K562 (cell line): Measurements from ENCODE around the gene SH3BP2. TPM values are rescaled to one million over a fixed set of nuclear protein-coding genes. Genes with fewer than 3 reads are reported as not detected.
A peak's percentile ranks its signal among the peaks of the same experiment; 100 is the strongest.

Experiments
- ATAC-seq: fragments of 200-7000 bp; cut with Tn5 transposase; 3 replicates; pipeline ENCODE4 v1.9.1; 2020; ENCODE audit warnings: moderate library complexity
- BruUV-seq: library from RNA; stranded (reverse); fragments of 400-500 nt; replicated peaks from 2 replicates; lab custom pipeline; 2021; lab: Mats Ljungman, UMichigan
- CTCF ChIA-PET: fragments of 300-600 bp; formaldehyde crosslinking; extraction: SDS; loops from one replicate; lab custom pipeline; 2021; ENCODE audit warnings: low intra/inter-chr PET ratio; lab: Yijun Ruan, JAX
- POLR2A ChIA-PET: fragments of 300-600, 350-650 bp; sonication (Branson Sonifier 250); formaldehyde crosslinking; extraction: SDS; loops from one replicate; lab custom pipeline; 2021; ENCODE audit warnings: antibody characterized with exemption, inconsistent platforms; lab: Yijun Ruan, JAX
- DNase-seq, 4 experiments: peaks; one replicate each; pipeline versions ENCODE4 v3.0.0 to v3.0.0-alpha.2; 2011 to 2018; ENCODE audit warnings: low spot score in 3 of 4, mixed read lengths in 3 of 4; ENCODE audit errors: extremely low read depth in 1 of 4
- FAIRE-seq: peaks from 2 replicates; lab custom pipeline; 2011; peaks lifted over from hg19 to GRCh38; lab: Jason Lieb, UNC
- H2AFZ ChIP-seq: 2 replicates; pipeline ENCODE4 v1.6.0; 2011; ENCODE audit warnings: low read depth, low read length, control low read depth, inconsistent platforms
- H3K27ac ChIP-seq: fragments of 200-600 bp; 3 replicates; pipeline ENCODE4 v1.8.0; 2011; ENCODE audit warnings: low read depth, mild to moderate bottlenecking, control low read depth, inconsistent platforms, low read length, moderate library complexity, mixed read lengths; ENCODE audit errors: extremely low read depth
- H3K27me3 ChIP-seq, 2 experiments: fragments of 300-600 bp in 1 of 2; 2 replicates in 1 of 2; 3 replicates in 1 of 2; pipeline versions ENCODE4 v1.6.0 to v1.8.0; 2011; ENCODE audit warnings: inconsistent platforms in 2 of 2, low read length in 2 of 2, mild to moderate bottlenecking in 1 of 2, mixed read lengths in 1 of 2, moderate library complexity in 1 of 2; ENCODE audit not compliant: control insufficient read depth in 2 of 2, insufficient read depth in 2 of 2
- H3K36me3 ChIP-seq: fragments of 300-600 bp; 3 replicates; pipeline ENCODE4 v1.8.0; 2011; ENCODE audit warnings: mild to moderate bottlenecking, low read length, inconsistent platforms; ENCODE audit not compliant: control insufficient read depth, insufficient read depth
- H3K4me1 ChIP-seq, 2 experiments: fragments of 200-600 bp in 1 of 2; replicated peaks in 1 of 2; 2 replicates in 1 of 2; 3 replicates in 1 of 2; pipeline versions ENCODE4 v1.5.1 to v1.8.0; 2011; ENCODE audit warnings: inconsistent platforms in 2 of 2, low read length in 2 of 2, mild to moderate bottlenecking in 1 of 2, mixed read lengths in 1 of 2, moderate library complexity in 1 of 2; ENCODE audit not compliant: control insufficient read depth in 2 of 2, insufficient read depth in 2 of 2
- H3K4me2 ChIP-seq: 2 replicates; pipeline ENCODE4 v1.6.1; 2011; ENCODE audit warnings: low read length, control low read depth, inconsistent platforms, mixed read lengths; ENCODE audit not compliant: insufficient read depth
- H3K4me3 ChIP-seq: fragments of 200-600 bp; sonication (generic), shearing (Covaris generic); 2 replicates; pipeline ENCODE4 v1.5.1; 2016; ENCODE audit warnings: control low read depth, inconsistent platforms
- H3K79me2 ChIP-seq: fragments of 200-600 bp; 3 replicates; pipeline ENCODE4 v1.8.0; 2011; ENCODE audit warnings: low read length, inconsistent platforms; ENCODE audit not compliant: control insufficient read depth, insufficient read depth
- H3K9ac ChIP-seq, 2 experiments: 2 replicates each; pipeline versions ENCODE4 v1.6.0 to v1.6.1; 2011; ENCODE audit warnings: low read depth in 2 of 2, low read length in 2 of 2, control low read depth in 1 of 2, inconsistent platforms in 1 of 2, mild to moderate bottlenecking in 1 of 2, mixed read lengths in 1 of 2; ENCODE audit not compliant: insufficient read depth in 1 of 2
- H3K9me1 ChIP-seq: one replicate; pipeline ENCODE4 v1.6.0; 2011; ENCODE audit warnings: inconsistent platforms, mild to moderate bottlenecking, low read length, moderate library complexity; ENCODE audit not compliant: control insufficient read depth, insufficient read depth
- H3K9me3 ChIP-seq: replicated peaks from 2 replicates; pipeline ENCODE4 v1.5.1; 2011; ENCODE audit warnings: low read depth, low read length, inconsistent platforms; ENCODE audit not compliant: control insufficient read depth, insufficient read depth
- H4K20me1 ChIP-seq: replicated peaks from 2 replicates; pipeline ENCODE4 v1.6.1; 2011; ENCODE audit warnings: low read length, inconsistent platforms, mixed read lengths; ENCODE audit not compliant: control insufficient read depth, insufficient read depth
- MAZ ChIP-seq, 2 experiments: fragments of 450-650 bp in 1 of 2; sonication (generic) in 1 of 2; formaldehyde crosslinking; IDR thresholded peaks in 1 of 2; conservative IDR thresholded peaks in 1 of 2; 2 replicates each; pipeline versions ENCODE4 v1.4.0 to v1.5.0; 2020; ENCODE audit warnings: mild to moderate bottlenecking in 1 of 2, missing genetic modification reagents in 1 of 2
- MTA1 ChIP-seq: fragments of 450-650 bp; IDR thresholded peaks from 2 replicates; pipeline ENCODE4 v1.6.1; 2017; ENCODE audit warnings: borderline replicate concordance
- NR2C1 ChIP-seq, 2 experiments: fragments of 450-650 bp; IDR thresholded peaks; 2 replicates each; pipeline ENCODE4 v1.6.1; 2017; ENCODE audit warnings: mild to moderate bottlenecking in 2 of 2, antibody characterized with exemption in 1 of 2, inconsistent platforms in 1 of 2, missing compliant biosample characterization in 1 of 2, missing genetic modification characterization in 1 of 2
- WGBS: fragments of 100-300 bp; shearing (Covaris generic); methylation state at CpG from one replicate; pipeline ENCODE4 v1.1.6; 2016; ENCODE audit warnings: low coverage, mixed read lengths; ENCODE audit not compliant: insufficient coverage; ENCODE audit errors: missing lambda C conversion rate; 5-methylcytosine and 5-hydroxymethylcytosine counted together
- in situ Hi-C: fragments of 300-500 bp; cut with MboI; formaldehyde crosslinking; loops from 4 replicates; pipeline ENCODE4 v1.15.0; 2018; ENCODE audit warnings: inconsistent platforms, mixed read lengths
- intact Hi-C: fragments of 100-400 bp; cut with micrococcal nuclease; formaldehyde crosslinking; loops from 2 replicates; pipeline ENCODE4 v1.14.2; 2022
- polyA plus RNA-seq, 8 experiments: library from polyadenylated mRNA; depleted of rRNA in 4 of 8; stranded (reverse) in 5 of 8; unstranded in 3 of 8; fragments of >200 nt; fragmentation: Nextera tagmentation in 2 of 8; fragmentation: Illumina TruSeq in 1 of 8; extraction: Ambion mirVana in 2 of 8; extraction: Trizol in 1 of 8; gene quantifications; 2 replicates each; pipeline versions ENCODE4 v1.2.1 to v1.2.3, GENCODE V29; 2011 to 2014; ENCODE audit warnings: inconsistent platforms in 1 of 8, missing spikeins in 1 of 8
- total RNA-seq, 7 experiments: library from RNA; depleted of rRNA in 6 of 7; stranded (reverse); fragments of >200 nt in 6 of 7; fragmentation: Illumina TruSeq in 2 of 7; extraction: Trizol in 2 of 7; gene quantifications; 2 replicates each; pipeline versions ENCODE4 v1.2.1 to v1.2.3, GENCODE V29; 2011 to 2021; ENCODE audit warnings: low replicate concordance in 1 of 7
- TF ChIP-seq, protein P1 (sequence below): fragments of 450-650 bp; IDR thresholded peaks from 2 replicates; pipeline ENCODE4 v1.6.1; 2016
- TF ChIP-seq, protein P2 (sequence below): fragments of 450-650 bp; IDR thresholded peaks from 2 replicates; pipeline ENCODE4 v1.6.1; 2018; ENCODE audit warnings: mild to moderate bottlenecking, low read depth; ENCODE audit not compliant: partially characterized antibody

SH3BP2 gene
- total and polyA plus RNA-seq, 9 of the 15 experiments (the other 6 are each of a cell fraction or from before 2014, with no cell fraction given), result 0.34 to 16.0 (median 5.1) TPM

DNA sequence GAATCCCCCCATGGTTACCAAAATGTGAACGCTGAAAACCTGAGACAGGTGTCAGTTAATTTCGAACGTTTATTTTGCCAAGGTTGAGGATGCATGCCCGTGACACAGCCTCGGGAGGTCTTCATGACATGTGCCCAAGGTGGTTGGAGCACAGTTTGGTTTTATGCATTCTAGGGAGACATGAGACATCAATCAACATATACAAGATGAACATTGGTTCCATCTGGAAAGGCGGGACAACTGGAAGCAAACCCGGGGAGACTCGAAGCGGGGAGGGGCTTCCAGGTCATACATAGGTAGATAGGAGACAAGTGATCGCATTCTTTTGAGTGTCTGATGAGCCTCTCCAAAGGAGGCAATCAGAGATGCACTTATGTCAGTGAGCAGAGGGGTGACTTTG lies 11.0 kb upstream of the SH3BP2 start:
- Histone ChIP-seq H2AFZ (0 out of 2 replicates have a peak overlapping the region, but pooled peaks have one; percentile 19), H3K4me1 (peaks cover 0 to 9% of the 10 kb centered on the region in 2 experiments; a peak in 1 of 5 replicates), H3K27ac (no peak overlapping the region), H3K9me3 (no peaks in the 10 kb centered on the region; the same call in 1 of the 2 replicates), H4K20me1 (no peaks in the 10 kb centered on the region), H3K4me3 (no peak overlapping the region), H3K27me3 (peaks cover 0 to 6% of the 10 kb centered on the region in 2 experiments; a peak in 2 of 5 replicates), H3K9me1 (no peaks in the 10 kb centered on the region)
- WGBS, result 5% methylated on average over 10 of the region's 10 CpGs
- intact Hi-C loops (no loop called here), in situ Hi-C loops (no loop called here)
- ChIA-PET CTCF (no interaction called here), POLR2A (interaction anchor here (0.9 kb wide), 1 partner anchor 11 kb away, joined by 3 read pairs; the partner anchor contains the start of gene SH3BP2)
- DNase-seq (no peak), ATAC-seq (no peak), FAIRE-seq (no peak)
- TF ChIP-seq, protein P1, sequence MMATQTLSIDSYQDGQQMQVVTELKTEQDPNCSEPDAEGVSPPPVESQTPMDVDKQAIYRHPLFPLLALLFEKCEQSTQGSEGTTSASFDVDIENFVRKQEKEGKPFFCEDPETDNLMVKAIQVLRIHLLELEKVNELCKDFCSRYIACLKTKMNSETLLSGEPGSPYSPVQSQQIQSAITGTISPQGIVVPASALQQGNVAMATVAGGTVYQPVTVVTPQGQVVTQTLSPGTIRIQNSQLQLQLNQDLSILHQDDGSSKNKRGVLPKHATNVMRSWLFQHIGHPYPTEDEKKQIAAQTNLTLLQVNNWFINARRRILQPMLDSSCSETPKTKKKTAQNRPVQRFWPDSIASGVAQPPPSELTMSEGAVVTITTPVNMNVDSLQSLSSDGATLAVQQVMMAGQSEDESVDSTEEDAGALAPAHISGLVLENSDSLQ, result peak; percentile 63
- no peak for TF ChIP-seq NR2C1 (IDR thresholded peaks at IDR 0.05)
- no peak for TF ChIP-seq NR2C1 (tag; IDR thresholded peaks at IDR 0.05)
- TF ChIP-seq, all 486 proteins: peak for 1
- Histone ChIP-seq H3K9ac (no peak overlapping the region), H3K79me2 (no peaks in the 10 kb centered on the region), H3K36me3 (no peaks in the 10 kb centered on the region), H3K4me2 (no peak overlapping the region)
- BruUV-seq, result no TSS peak

DNA sequence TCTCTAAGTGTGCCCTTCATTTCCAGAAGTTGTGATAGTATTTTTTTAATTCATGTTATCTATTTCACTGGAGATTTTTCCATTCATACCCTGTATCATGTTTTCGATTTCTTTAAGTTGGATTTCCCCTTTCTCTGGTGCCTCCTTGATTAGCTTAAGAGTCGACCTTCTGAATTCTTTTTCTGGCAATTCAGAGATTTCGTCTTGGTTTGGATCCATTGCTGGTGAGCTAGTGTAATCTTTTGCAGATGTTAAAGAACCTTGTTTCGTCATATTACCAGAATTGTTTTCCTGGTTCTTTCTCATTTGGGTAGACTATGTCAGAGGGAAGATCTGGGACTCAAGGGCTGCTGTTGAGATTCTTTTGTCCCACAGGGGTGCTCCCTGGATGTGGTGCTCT lies 9.1 kb upstream of the SH3BP2 start:
- Histone ChIP-seq H2AFZ (no peak overlapping the region), H3K79me2 (no peaks in the 10 kb centered on the region), H3K4me2 (no peak overlapping the region), H3K27ac (no peak overlapping the region), H3K4me1 (peaks cover 0 to 25% of the 10 kb centered on the region in 2 experiments; a peak in 3 of 5 replicates), H3K9me3 (no peaks in the 10 kb centered on the region; the same call in 1 of the 2 replicates), H3K4me3 (no peak overlapping the region), H4K20me1 (no peaks in the 10 kb centered on the region), H3K36me3 (no peaks in the 10 kb centered on the region), H3K27me3 (peaks cover 0 to 6% of the 10 kb centered on the region in 2 experiments; a peak in 2 of 5 replicates), H3K9ac (no peak overlapping the region), H3K9me1 (no peaks in the 10 kb centered on the region)
- intact Hi-C loops (no loop called here), in situ Hi-C loops (no loop called here)
- FAIRE-seq (no peak), DNase-seq (no peak), ATAC-seq (no peak)
- CTCF ChIA-PET, result no interaction called here
- POLR2A ChIA-PET, result interaction anchor here (1.2 kb wide), 1 partner anchor 16 kb away, joined by 3 read pairs; no protein-coding TSS in a partner anchor
- TF ChIP-seq, protein P2, sequence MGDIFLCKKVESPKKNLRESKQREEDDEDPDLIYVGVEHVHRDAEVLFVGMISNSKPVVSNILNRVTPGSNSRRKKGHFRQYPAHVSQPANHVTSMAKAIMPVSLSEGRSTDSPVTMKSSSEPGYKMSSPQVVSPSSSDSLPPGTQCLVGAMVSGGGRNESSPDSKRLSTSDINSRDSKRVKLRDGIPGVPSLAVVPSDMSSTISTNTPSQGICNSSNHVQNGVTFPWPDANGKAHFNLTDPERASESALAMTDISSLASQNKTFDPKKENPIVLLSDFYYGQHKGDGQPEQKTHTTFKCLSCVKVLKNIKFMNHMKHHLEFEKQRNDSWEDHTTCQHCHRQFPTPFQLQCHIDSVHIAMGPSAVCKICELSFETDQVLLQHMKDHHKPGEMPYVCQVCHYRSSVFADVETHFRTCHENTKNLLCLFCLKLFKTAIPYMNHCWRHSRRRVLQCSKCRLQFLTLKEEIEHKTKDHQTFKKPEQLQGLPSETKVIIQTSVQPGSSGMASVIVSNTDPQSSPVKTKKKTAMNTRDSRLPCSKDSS, result peak; percentile 23
- no peak for TF ChIP-seq MTA1
- no peak for TF ChIP-seq MAZ (CRISPR knock-in tag; conservative IDR thresholded peaks at IDR 0.05 in 1 of 2, IDR thresholded peaks at IDR 0.05 in 1 of 2)
- BruUV-seq, result no TSS peak
- WGBS, result 5% methylated on average over 4 of the region's 4 CpGs
